Activated B cell treated with CpG ODN at 0.5 μM for 24 hours (primary cell): ENCODE measurements around the gene KRT13. TPM values are rescaled to one million over a fixed set of nuclear protein-coding genes. Genes with fewer than 3 reads are reported as not detected.
"Not testable (repeated sequence)": the region's sequence is repeated elsewhere in the genome, so short reads cannot be mapped to it uniquely, and the experiment has no call there.

Experiments used
- ATAC-seq: fragments of 200-7000 bp; cut with Tn5 transposase; one replicate; pipeline ENCODE4 v1.10.0; 2021; ENCODE audit warnings: low read depth, mild to moderate bottlenecking, moderate library complexity
- CTCF ChIA-PET: fragments of 350-600 bp; sonication (Branson Sonifier 250); formaldehyde crosslinking; loops from one replicate; lab custom pipeline; 2021; ENCODE audit warnings: antibody characterized with exemption; lab: Charles Lee
- POLR2A ChIA-PET: fragments of 350-600 bp; sonication (Branson Sonifier 250); formaldehyde crosslinking; loops from one replicate; lab custom pipeline; 2021; ENCODE audit warnings: antibody characterized with exemption; lab: Charles Lee
- DNase-seq: peaks from one replicate; pipeline ENCODE4 v3.0.0; 2022
- H3K27ac Mint-ChIP-seq: one replicate; pipeline ENCODE4 v1.8.0; 2020; ENCODE audit warnings: mixed read lengths
- H3K27me3 Mint-ChIP-seq: one replicate; pipeline ENCODE4 v1.8.0; 2021; ENCODE audit warnings: mixed read lengths
- H3K36me3 Mint-ChIP-seq: one replicate; pipeline ENCODE4 v1.8.0; 2021; ENCODE audit warnings: low read depth, mixed read lengths
- H3K4me1 Mint-ChIP-seq: one replicate; pipeline ENCODE4 v1.8.0; 2021; ENCODE audit warnings: mixed read lengths
- H3K4me3 Mint-ChIP-seq: one replicate; pipeline ENCODE4 v1.8.0; 2020; ENCODE audit warnings: mild to moderate bottlenecking, mixed read lengths
- H3K9me3 Mint-ChIP-seq: one replicate; pipeline ENCODE4 v1.8.0; 2020; ENCODE audit warnings: mixed read lengths
- intact Hi-C: fragments of 100-400 bp; cut with micrococcal nuclease; formaldehyde crosslinking; loops from one replicate; pipeline ENCODE4 v1.15.1; 2024
- total RNA-seq: library from RNA; stranded (reverse); gene quantifications from 2 replicates; pipeline ENCODE4 v1.2.3, GENCODE V29; 2022
- TF ChIP-seq, protein P1 (sequence below): fragments of 200-600 bp; IDR thresholded peaks from one replicate; pipeline ENCODE4 v1.8.0; 2022; ENCODE audit warnings: antibody characterized with exemption, mild to moderate bottlenecking

KRT13 gene
- total RNA-seq, 1 donor from 2014 or later: not detected

DNA sequence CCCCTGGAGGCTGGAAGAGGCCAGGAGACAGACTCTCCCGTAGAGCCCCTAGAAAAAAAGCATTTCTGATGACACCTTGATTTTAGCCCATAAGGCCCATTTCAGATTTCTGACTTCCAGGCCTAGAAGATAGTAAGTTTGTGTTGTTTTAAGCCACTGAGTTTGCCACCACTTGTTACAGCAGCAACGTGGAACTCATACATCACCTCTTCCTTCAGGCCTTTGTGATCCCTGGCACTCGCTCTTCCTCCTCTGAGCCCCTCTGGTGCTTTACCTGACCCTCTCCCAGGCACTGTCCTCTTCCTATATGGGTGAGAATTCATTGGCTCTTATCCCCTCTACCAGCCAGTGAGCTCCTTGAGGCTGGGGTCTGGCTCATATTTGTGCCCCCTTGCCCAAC lies 41.4 kb upstream of the KRT13 start:
- CTCF ChIA-PET: no interaction called here

DNA sequence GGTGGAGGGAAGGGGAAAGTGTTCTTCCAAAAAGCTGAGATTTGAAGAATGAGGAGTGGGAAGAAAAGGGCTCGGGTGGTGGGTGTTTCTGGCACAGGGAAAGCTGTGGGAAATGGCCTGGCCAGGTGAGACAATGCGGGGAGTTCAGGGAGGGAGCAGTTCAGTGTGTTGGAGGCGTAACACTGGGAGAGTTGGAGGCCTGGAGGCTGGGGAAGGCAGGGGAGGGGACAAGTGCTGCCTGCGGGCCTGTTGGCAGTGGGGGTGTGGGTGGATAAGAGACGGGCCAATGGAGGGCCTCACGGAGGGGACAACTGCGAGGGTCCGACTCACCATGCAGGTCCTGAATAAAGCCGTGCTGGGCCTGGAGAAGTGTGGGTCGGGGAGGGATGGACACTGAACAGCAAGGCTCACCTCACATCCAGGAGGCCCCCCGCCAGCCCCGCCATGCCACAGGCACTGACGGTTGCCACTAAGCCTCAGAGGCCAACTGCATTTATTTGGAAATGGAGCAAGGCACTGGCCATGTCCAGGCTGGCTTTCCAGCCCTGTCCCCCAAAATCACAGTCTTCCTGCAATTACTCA lies 40.5 kb upstream of the KRT13 start:
- H3K27me3 Mint-ChIP-seq: peaks cover 31% of the 10 kb centered on the region
- H3K9me3 Mint-ChIP-seq: peaks cover 7% of the 10 kb centered on the region
- POLR2A ChIA-PET: no interaction called here
- TF ChIP-seq, protein P1, sequence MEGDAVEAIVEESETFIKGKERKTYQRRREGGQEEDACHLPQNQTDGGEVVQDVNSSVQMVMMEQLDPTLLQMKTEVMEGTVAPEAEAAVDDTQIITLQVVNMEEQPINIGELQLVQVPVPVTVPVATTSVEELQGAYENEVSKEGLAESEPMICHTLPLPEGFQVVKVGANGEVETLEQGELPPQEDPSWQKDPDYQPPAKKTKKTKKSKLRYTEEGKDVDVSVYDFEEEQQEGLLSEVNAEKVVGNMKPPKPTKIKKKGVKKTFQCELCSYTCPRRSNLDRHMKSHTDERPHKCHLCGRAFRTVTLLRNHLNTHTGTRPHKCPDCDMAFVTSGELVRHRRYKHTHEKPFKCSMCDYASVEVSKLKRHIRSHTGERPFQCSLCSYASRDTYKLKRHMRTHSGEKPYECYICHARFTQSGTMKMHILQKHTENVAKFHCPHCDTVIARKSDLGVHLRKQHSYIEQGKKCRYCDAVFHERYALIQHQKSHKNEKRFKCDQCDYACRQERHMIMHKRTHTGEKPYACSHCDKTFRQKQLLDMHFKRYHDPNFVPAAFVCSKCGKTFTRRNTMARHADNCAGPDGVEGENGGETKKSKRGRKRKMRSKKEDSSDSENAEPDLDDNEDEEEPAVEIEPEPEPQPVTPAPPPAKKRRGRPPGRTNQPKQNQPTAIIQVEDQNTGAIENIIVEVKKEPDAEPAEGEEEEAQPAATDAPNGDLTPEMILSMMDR: no peak
- H3K4me3 Mint-ChIP-seq: no peak overlapping the region
- H3K27ac Mint-ChIP-seq: no peak overlapping the region
- peaks cover 8% of the 10 kb centered on the region for H3K4me1 Mint-ChIP-seq
- intact Hi-C loops: loop anchor here (5.0 kb wide), 1 partner anchor 929 kb away; no protein-coding TSS in a partner anchor
- CTCF ChIA-PET: no interaction called here
- ATAC-seq (no peak), DNase-seq (no peak)
- peaks cover 3% of the 10 kb centered on the region for H3K36me3 Mint-ChIP-seq

More for the DNA sequence above, 41.4 kb upstream of the KRT13 start:
- Mint-ChIP-seq H3K27ac (no peak overlapping the region), H3K9me3 (peaks cover 7% of the 10 kb centered on the region), H3K4me3 (no peak overlapping the region), H3K27me3 (peaks cover 31% of the 10 kb centered on the region), H3K36me3 (peaks cover 3% of the 10 kb centered on the region), H3K4me1 (peaks cover 8% of the 10 kb centered on the region)
- TF ChIP-seq, protein P1: no peak
- ATAC-seq (no peak), DNase-seq (no peak)
- POLR2A ChIA-PET: no interaction called here
- intact Hi-C loops: loop anchor here (5.0 kb wide), 1 partner anchor 930 kb away; no protein-coding TSS in a partner anchor

DNA sequence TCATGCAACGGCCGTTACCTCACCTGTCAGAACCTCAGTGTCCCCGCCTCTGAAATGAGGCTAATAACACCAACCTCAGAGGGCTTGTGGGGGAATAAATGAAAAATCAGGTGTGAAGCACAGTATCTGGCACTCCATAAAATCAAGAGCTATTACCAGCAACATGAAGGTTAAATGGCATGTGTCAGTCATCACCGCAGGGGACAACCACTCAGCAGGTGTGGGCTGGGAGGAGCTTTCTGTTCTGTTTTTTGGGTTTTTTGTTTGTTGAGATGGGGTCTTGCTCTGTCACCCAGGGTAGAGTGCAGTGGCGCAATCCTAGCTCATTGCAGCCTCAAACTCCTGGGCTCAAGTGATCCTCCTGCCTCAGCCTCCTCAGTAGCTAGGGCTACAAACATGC lies 39.5 kb upstream of the KRT13 start:
- CTCF ChIA-PET: no interaction called here
- TF ChIP-seq, protein P1: no peak
- no peak for ATAC-seq
- DNase-seq: no peak
- H3K4me3 Mint-ChIP-seq: no peak overlapping the region
- H3K36me3 Mint-ChIP-seq: peaks cover 3% of the 10 kb centered on the region
- H3K9me3 Mint-ChIP-seq: peaks cover 7% of the 10 kb centered on the region
- peaks cover 8% of the 10 kb centered on the region for H3K4me1 Mint-ChIP-seq
- no peak overlapping the region for H3K27ac Mint-ChIP-seq
- H3K27me3 Mint-ChIP-seq: peaks cover 33% of the 10 kb centered on the region
- POLR2A ChIA-PET: no interaction called here
- intact Hi-C loops: loop anchor here (5.0 kb wide), 1 partner anchor 928 kb away; no protein-coding TSS in a partner anchor

DNA sequence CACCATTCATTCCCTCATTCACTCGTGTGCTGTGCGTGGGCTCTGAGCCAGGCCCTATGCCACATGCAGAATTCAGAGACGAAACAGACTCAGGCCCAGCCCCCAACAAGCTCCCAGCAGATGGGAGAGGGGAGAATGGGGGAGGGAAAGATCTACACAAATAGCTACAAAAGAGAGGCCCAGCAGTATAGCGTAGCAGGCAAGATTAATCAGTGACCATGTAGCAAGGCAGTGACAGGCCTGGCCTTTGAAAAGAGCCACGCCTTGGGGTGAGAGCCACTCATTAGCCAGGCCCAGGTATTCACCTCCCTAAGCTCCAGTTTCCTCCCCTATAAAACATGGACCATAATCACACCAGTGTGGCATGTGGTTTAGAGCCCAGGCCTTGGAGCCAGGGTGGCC lies 39.1 kb upstream of the KRT13 start:
- TF ChIP-seq, protein P1: no peak
- no peak overlapping the region for H3K27ac Mint-ChIP-seq
- POLR2A ChIA-PET: no interaction called here
- H3K36me3 Mint-ChIP-seq: peaks cover 3% of the 10 kb centered on the region
- H3K4me1 Mint-ChIP-seq: peaks cover 8% of the 10 kb centered on the region
- DNase-seq (no peak), ATAC-seq (no peak)
- intact Hi-C loops: no loop called here
- CTCF ChIA-PET: no interaction called here
- H3K9me3 Mint-ChIP-seq: peaks cover 7% of the 10 kb centered on the region
- no peak overlapping the region for H3K4me3 Mint-ChIP-seq
- peaks cover 33% of the 10 kb centered on the region for H3K27me3 Mint-ChIP-seq

DNA sequence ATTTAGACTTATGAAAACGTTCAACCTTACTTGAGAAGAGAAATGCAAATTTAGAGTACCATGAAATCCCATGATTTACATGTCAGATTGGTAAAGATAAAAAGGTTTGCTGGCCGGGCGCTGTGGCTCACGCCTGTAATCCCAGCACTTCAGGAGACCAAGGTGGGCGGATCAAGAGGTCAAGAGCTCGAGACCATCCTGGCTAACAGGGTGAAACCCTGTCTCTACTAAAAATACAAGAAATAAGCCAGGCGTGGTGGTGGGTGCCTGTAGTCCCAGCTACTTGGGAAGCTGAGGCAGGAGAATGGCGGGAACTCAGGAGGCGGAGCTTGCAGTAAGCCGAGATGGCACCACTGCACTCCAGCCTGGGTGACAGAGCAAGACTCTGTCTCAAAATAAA lies 37.4 kb upstream of the KRT13 start:
- H3K36me3 Mint-ChIP-seq, H3K27ac Mint-ChIP-seq, ATAC-seq, H3K9me3 Mint-ChIP-seq, H3K4me1 Mint-ChIP-seq, intact Hi-C loops, CTCF ChIA-PET, POLR2A ChIA-PET, DNase-seq, H3K4me3 Mint-ChIP-seq: not testable (repeated sequence)
- peaks cover 29% of the 10 kb centered on the region for H3K27me3 Mint-ChIP-seq
